HepG2 (cell line): ENCODE data around the gene RNF182.

Experiments used
- AHR ChIP-seq: IDR thresholded peaks from 2 replicates; pipeline ENCODE4 v1.6.1; 2018; ENCODE audit warnings: missing genetic modification reagents, missing compliant biosample characterization
- HDAC2 ChIP-seq: sonication (generic); formaldehyde crosslinking; IDR thresholded peaks from 2 replicates; pipeline ENCODE4 v1.4.0; 2020; ENCODE audit warnings: missing genetic modification reagents
- HNRNPH1 ChIP-seq: fragments of 200-400 bp; formaldehyde crosslinking; optimal IDR thresholded peaks from 2 replicates; pipeline ENCODE3; 2017; ENCODE audit warnings: mild to moderate bottlenecking, low read depth, low read length
- MTF1 ChIP-seq: sonication (generic); formaldehyde crosslinking; IDR thresholded peaks from 2 replicates; pipeline ENCODE4 v1.5.0; 2020; ENCODE audit warnings: missing genetic modification reagents
- NCOA1 ChIP-seq: sonication (generic); formaldehyde crosslinking; IDR thresholded peaks from 2 replicates; pipeline ENCODE4 v1.9.0; 2021; ENCODE audit warnings: missing genetic modification reagents
- POLR2A ChIP-seq, 2 experiments: IDR thresholded peaks; 2 replicates each; pipeline ENCODE4 v1.6.1; 2011; ENCODE audit warnings: low read depth in 2 of 2, low read length in 2 of 2, mild to moderate bottlenecking in 1 of 2, moderate library complexity in 1 of 2; ENCODE audit not compliant: insufficient read depth in 1 of 2
- SMAD1 ChIP-seq: sonication (generic); formaldehyde crosslinking; IDR thresholded peaks from 2 replicates; pipeline ENCODE4 v1.4.0; 2020; ENCODE audit warnings: missing genetic modification reagents, low read depth, mild to moderate bottlenecking, borderline replicate concordance
- TCF12 ChIP-seq, 2 experiments: fragments of 450-650 bp in 1 of 2; sonication (generic) in 1 of 2; formaldehyde crosslinking in 1 of 2; IDR thresholded peaks; 2 replicates each; pipeline versions ENCODE4 v1.6.1 to v1.8.0; 2017 to 2022; ENCODE audit warnings: antibody characterized with exemption in 1 of 2, mild to moderate bottlenecking in 1 of 2, missing genetic modification reagents in 1 of 2, moderate library complexity in 1 of 2
- ZNF138 ChIP-seq: sonication (generic); formaldehyde crosslinking; IDR thresholded peaks from 2 replicates; pipeline ENCODE4 v1.5.0; 2020; ENCODE audit warnings: mild to moderate bottlenecking, low read depth, missing genetic modification reagents
- ZNF335 ChIP-seq: sonication (generic); formaldehyde crosslinking; IDR thresholded peaks from 2 replicates; pipeline ENCODE4 v1.4.0; 2020; ENCODE audit warnings: missing genetic modification reagents
- ZNF510 ChIP-seq: sonication (generic); formaldehyde crosslinking; IDR thresholded peaks from 2 replicates; pipeline ENCODE4 v1.4.0; 2020; ENCODE audit warnings: low read depth, mild to moderate bottlenecking, missing genetic modification reagents
- TF ChIP-seq, protein P1 (sequence below): sonication (generic); formaldehyde crosslinking; IDR thresholded peaks from 2 replicates; pipeline ENCODE4 v1.5.0; 2020; ENCODE audit warnings: mild to moderate bottlenecking, missing genetic modification reagents, moderate library complexity

DNA sequence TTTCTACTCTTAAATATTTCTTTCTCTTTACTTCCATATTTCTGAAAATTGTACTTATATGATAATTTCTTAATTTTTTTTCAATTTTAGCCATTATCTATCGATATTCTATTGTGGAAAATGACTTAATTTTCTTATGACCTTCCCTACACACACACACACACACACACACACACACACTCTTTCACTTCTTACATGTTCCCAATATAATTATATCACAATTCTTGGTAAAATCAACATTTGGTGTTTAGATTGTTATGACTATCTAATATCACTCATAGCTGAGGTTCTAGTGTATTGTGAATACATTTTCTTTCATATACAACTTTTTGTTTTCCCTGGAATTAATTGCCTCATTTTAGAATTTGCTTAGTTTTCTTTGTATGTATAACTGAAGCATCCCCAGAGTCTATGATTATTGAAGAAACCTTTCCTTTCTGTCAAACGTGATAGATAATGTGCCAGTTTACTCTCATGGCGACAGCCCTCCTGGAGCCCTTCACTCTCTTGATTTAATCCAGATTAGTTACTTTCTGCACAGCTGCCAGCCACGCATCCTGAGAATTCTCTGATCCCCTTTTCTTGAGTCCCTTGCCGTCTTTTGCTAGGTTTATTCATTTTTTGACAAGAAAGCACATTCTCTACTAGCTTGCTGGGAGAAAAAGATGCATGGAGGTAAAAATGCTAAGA lies 63.4 kb downstream of the RNF182 start:
- TF ChIP-seq TCF12 (IDR thresholded peaks at IDR 0.05), result no peak
- no peak for TF ChIP-seq TCF12 (CRISPR knock-in tag; IDR thresholded peaks at IDR 0.05)
- no peak for TF ChIP-seq HNRNPH1
- TF ChIP-seq SMAD1, result no peak
- no peak for TF ChIP-seq MTF1 (CRISPR knock-in tag)
- no peak for TF ChIP-seq ZNF335 (CRISPR knock-in tag)
- no peak for TF ChIP-seq ZNF510 (CRISPR knock-in tag)
- TF ChIP-seq POLR2A (IDR thresholded peaks at IDR 0.05; ENCODE audit: insufficient read depth in 1 of 2, low read depth in 2 of 2, low read length in 2 of 2), result no peak
- no peak for TF ChIP-seq NCOA1
- no peak for TF ChIP-seq HDAC2 (CRISPR knock-in tag)
- TF ChIP-seq AHR, result no peak
- no peak for TF ChIP-seq ZNF138
- TF ChIP-seq, protein P1, sequence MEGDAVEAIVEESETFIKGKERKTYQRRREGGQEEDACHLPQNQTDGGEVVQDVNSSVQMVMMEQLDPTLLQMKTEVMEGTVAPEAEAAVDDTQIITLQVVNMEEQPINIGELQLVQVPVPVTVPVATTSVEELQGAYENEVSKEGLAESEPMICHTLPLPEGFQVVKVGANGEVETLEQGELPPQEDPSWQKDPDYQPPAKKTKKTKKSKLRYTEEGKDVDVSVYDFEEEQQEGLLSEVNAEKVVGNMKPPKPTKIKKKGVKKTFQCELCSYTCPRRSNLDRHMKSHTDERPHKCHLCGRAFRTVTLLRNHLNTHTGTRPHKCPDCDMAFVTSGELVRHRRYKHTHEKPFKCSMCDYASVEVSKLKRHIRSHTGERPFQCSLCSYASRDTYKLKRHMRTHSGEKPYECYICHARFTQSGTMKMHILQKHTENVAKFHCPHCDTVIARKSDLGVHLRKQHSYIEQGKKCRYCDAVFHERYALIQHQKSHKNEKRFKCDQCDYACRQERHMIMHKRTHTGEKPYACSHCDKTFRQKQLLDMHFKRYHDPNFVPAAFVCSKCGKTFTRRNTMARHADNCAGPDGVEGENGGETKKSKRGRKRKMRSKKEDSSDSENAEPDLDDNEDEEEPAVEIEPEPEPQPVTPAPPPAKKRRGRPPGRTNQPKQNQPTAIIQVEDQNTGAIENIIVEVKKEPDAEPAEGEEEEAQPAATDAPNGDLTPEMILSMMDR, result no peak
